Neural cell (in vitro differentiated cells): ENCODE results near the gene NDNF. TPM values are rescaled to one million over a fixed set of nuclear protein-coding genes. Genes with fewer than 3 reads are reported as not detected.

Source experiments
- H2AFZ ChIP-seq: fragments of 200-600, 300-800 bp; sonication (generic), shearing (Covaris generic); 2 replicates; pipeline ENCODE4 v1.6.0; 2014; ENCODE audit warnings: low read depth, mild to moderate bottlenecking, antibody characterized with exemption, low read length, moderate library complexity
- H3F3A ChIP-seq: fragments of 200-600 bp; shearing (Covaris generic); 2 replicates; pipeline ENCODE4 v1.6.1; 2016; ENCODE audit warnings: mild to moderate bottlenecking, moderate library complexity, mixed read lengths, antibody characterized with exemption, low read length; ENCODE audit not compliant: insufficient read depth, poor library complexity, severe bottlenecking
- H3K27ac ChIP-seq: fragments of 200-600, 300-800 bp; sonication (generic), shearing (Covaris generic); 2 replicates; pipeline ENCODE4 v1.5.1; 2014; ENCODE audit warnings: mild to moderate bottlenecking, low read length, moderate library complexity
- H3K27me3 ChIP-seq: fragments of 300-800, 200-600 bp; sonication (generic), shearing (Covaris generic); 2 replicates; pipeline ENCODE4 v1.6.0; 2014; ENCODE audit warnings: mild to moderate bottlenecking, low read depth, low read length, moderate library complexity; ENCODE audit not compliant: insufficient read depth
- H3K36me3 ChIP-seq: fragments of 300-800, 200-600 bp; sonication (generic), shearing (Covaris generic); 2 replicates; pipeline ENCODE4 v1.5.1; 2014; ENCODE audit warnings: mild to moderate bottlenecking, antibody characterized with exemption, low read length, moderate library complexity; ENCODE audit not compliant: insufficient read depth
- H3K4me2 ChIP-seq: fragments of 300-800, 200-600 bp; sonication (generic), shearing (Covaris generic); 2 replicates; pipeline ENCODE4 v1.6.0; 2014; ENCODE audit warnings: mild to moderate bottlenecking, low read length
- H3K4me3 ChIP-seq: fragments of 300-800, 200-600 bp; sonication (generic), shearing (Covaris generic); 2 replicates; pipeline ENCODE4 v1.5.1; 2014; ENCODE audit warnings: mild to moderate bottlenecking, low read length, moderate library complexity
- H3K79me2 ChIP-seq: fragments of 200-600 bp; shearing (Covaris generic); replicated peaks from 2 replicates; pipeline ENCODE4 v1.6.0; 2014; ENCODE audit warnings: mild to moderate bottlenecking, low read length, moderate library complexity; ENCODE audit not compliant: insufficient read depth
- H3K9ac ChIP-seq: fragments of 300-800, 200-600 bp; sonication (generic), shearing (Covaris generic); 2 replicates; pipeline ENCODE4 v1.6.1; 2016; ENCODE audit warnings: mild to moderate bottlenecking, low read length, mixed read lengths
- H3K9me2 ChIP-seq: fragments of 200-600 bp; shearing (Covaris generic); 2 replicates; pipeline ENCODE4 v1.6.1; 2016; ENCODE audit warnings: mild to moderate bottlenecking, low read length, mixed read lengths; ENCODE audit not compliant: insufficient read depth
- H3K9me3 ChIP-seq: fragments of 200-600, 300-800 bp; sonication (generic), shearing (Covaris generic); 2 replicates; pipeline ENCODE4 v1.6.1; 2016; ENCODE audit warnings: mild to moderate bottlenecking, mixed run types, low read length, moderate library complexity, mixed read lengths
- H4K20me1 ChIP-seq: fragments of 200-600 bp; shearing (Covaris generic); 2 replicates; pipeline ENCODE4 v1.6.1; 2016; ENCODE audit warnings: mild to moderate bottlenecking, mixed run types; ENCODE audit not compliant: insufficient read depth
- CTCF ChIP-seq: fragments of 450-650 bp; IDR thresholded peaks from 2 replicates; pipeline ENCODE4 v1.5.1; 2014; ENCODE audit warnings: antibody characterized with exemption, mild to moderate bottlenecking, moderate library complexity; ENCODE audit not compliant: poor library complexity, severe bottlenecking
- EP300 ChIP-seq: fragments of 450-650 bp; conservative IDR thresholded peaks from 2 replicates; pipeline ENCODE4 v1.6.1; 2014; ENCODE audit warnings: antibody characterized with exemption, mild to moderate bottlenecking, moderate library complexity; ENCODE audit not compliant: poor library complexity, severe bottlenecking
- EZH2 ChIP-seq: fragments of 200-600, 300-800 bp; shearing (Covaris generic), sonication (generic); IDR thresholded peaks from 2 replicates; pipeline ENCODE4 v1.6.1; 2014; ENCODE audit warnings: antibody characterized with exemption, low read length, borderline replicate concordance, mild to moderate bottlenecking; ENCODE audit not compliant: insufficient read depth, poor library complexity, severe bottlenecking
- MXI1 ChIP-seq: fragments of 450-650 bp; conservative IDR thresholded peaks from 2 replicates; pipeline ENCODE4 v1.6.1; 2014; ENCODE audit warnings: antibody characterized with exemption, mild to moderate bottlenecking; ENCODE audit not compliant: poor library complexity, severe bottlenecking
- POLR2AphosphoS5 ChIP-seq: IDR thresholded peaks from 2 replicates; pipeline ENCODE4 v1.6.1; 2012
- RAD21 ChIP-seq: fragments of 450-650 bp; conservative IDR thresholded peaks from 2 replicates; pipeline ENCODE4 v1.6.1; 2014; ENCODE audit warnings: antibody characterized with exemption, mild to moderate bottlenecking, moderate library complexity
- REST ChIP-seq: IDR thresholded peaks from 2 replicates; pipeline ENCODE4 v1.6.1; 2012; ENCODE audit warnings: borderline replicate concordance
- SMC3 ChIP-seq: fragments of 450-650 bp; conservative IDR thresholded peaks from 2 replicates; pipeline ENCODE4 v1.6.1; 2014; ENCODE audit warnings: antibody characterized with exemption, mild to moderate bottlenecking, moderate library complexity; ENCODE audit not compliant: poor library complexity
- TAF1 ChIP-seq: IDR thresholded peaks from 2 replicates; pipeline ENCODE4 v1.6.1; 2012; ENCODE audit warnings: low read depth
- polyA plus RNA-seq: library from polyadenylated mRNA; depleted of rRNA; stranded (reverse); fragments of >200 nt; gene quantifications from 2 replicates; pipeline ENCODE4 v1.2.3, GENCODE V29; 2014

Gene NDNF
- polyA plus RNA-seq, 1 donor from 2014 or later, result 4.3 TPM

GRCh38 chr4:121007660-121008059 lies 64.7 kb downstream of the NDNF start:
- H3K4me2 ChIP-seq, result no peak overlapping the region
- H4K20me1 ChIP-seq, result no peaks in the 10 kb centered on the region
- no peaks in the 10 kb centered on the region for H3K36me3 ChIP-seq
- H3K79me2 ChIP-seq, result no peaks in the 10 kb centered on the region
- H3K9me2 ChIP-seq, result no peaks in the 10 kb centered on the region
- H3K9ac ChIP-seq, result no peak overlapping the region
- H3K9me3 ChIP-seq, result no peaks in the 10 kb centered on the region
- H3F3A ChIP-seq, result no peaks in the 10 kb centered on the region
- no peak overlapping the region for H2AFZ ChIP-seq
- H3K4me3 ChIP-seq, result no peak overlapping the region
- no peaks in the 10 kb centered on the region for H3K27me3 ChIP-seq
- H3K27ac ChIP-seq, result no peak overlapping the region
- TF ChIP-seq POLR2AphosphoS5 (no peak), CTCF (no peak), SMC3 (no peak), MXI1 (no peak), EZH2 (no peak), TAF1 (no peak)

- H3K27me3 ChIP-seq, result no peaks in the 10 kb centered on the region
- no peaks in the 10 kb centered on the region for H3K9me3 ChIP-seq
- TF ChIP-seq RAD21 (no peak), TAF1 (no peak), MXI1 (no peak), CTCF (no peak), EZH2 (no peak), EP300 (no peak), POLR2AphosphoS5 (no peak), REST (no peak), SMC3 (no peak)
- H3K79me2 ChIP-seq, result no peaks in the 10 kb centered on the region
- no peaks in the 10 kb centered on the region for H3F3A ChIP-seq
- H3K9ac ChIP-seq, result no peak overlapping the region
- H3K9me2 ChIP-seq, result no peaks in the 10 kb centered on the region
- H3K27ac ChIP-seq, result no peak overlapping the region
- no peaks in the 10 kb centered on the region for H4K20me1 ChIP-seq
- no peak overlapping the region for H2AFZ ChIP-seq
- no peak overlapping the region for H3K4me2 ChIP-seq
- H3K4me3 ChIP-seq, result no peak overlapping the region
- H3K36me3 ChIP-seq, result no peaks in the 10 kb centered on the region
These were observed 68.5 kb downstream of the NDNF start for GRCh38 chr4:121003863-121004262.
